ENCODE results near the gene PLXNA4. TPM values are rescaled to one million over a fixed set of nuclear protein-coding genes. Genes with fewer than 3 reads are reported as not detected.

Gene PLXNA4
- total RNA-seq, 1 donor from 2014 or later = 34.9 TPM

- DNase-seq (ENCODE audit: low spot score) = no peak
These were observed 12.3 kb upstream of the PLXNA4 start for GRCh38 chr7:132588596-132588995.

- DNase-seq (ENCODE audit: low spot score) = no peak
These were observed 8.7 kb upstream of the PLXNA4 start for GRCh38 chr7:132584796-132585494.

GRCh38 chr7:132581431-132581830 is 5.2 kb upstream of the PLXNA4 start:
- DNase-seq (ENCODE audit: low spot score) = no peak

GRCh38 chr7:132580717-132581285 is 4.5 kb upstream of the PLXNA4 start:
- DNase-seq (ENCODE audit: low spot score) = peak; percentile 87

GRCh38 chr7:132580277-132580676 is 4.0 kb upstream of the PLXNA4 start:
- no peak for DNase-seq (ENCODE audit: low spot score)

- DNase-seq (ENCODE audit: low spot score) = no peak
These were observed 3.1 kb upstream of the PLXNA4 start for GRCh38 chr7:132579260-132579899.

GRCh38 chr7:132578826-132579225 is 2.6 kb upstream of the PLXNA4 start:
- peak; percentile 54 for DNase-seq (ENCODE audit: low spot score)

GRCh38 chr7:132578050-132578370 is 1.7 kb upstream of the PLXNA4 start:
- no peak for DNase-seq (ENCODE audit: low spot score)

GRCh38 chr7:132577206-132578049 is 1.2 kb upstream of the PLXNA4 start:
- peak; percentile 89 for DNase-seq (ENCODE audit: low spot score)

GRCh38 chr7:132576721-132577085 is 433 bp upstream of the PLXNA4 start:
- peak; percentile 8 for DNase-seq (ENCODE audit: low spot score)

GRCh38 chr7:132575419-132575981 is 770 bp downstream of the PLXNA4 start:
- DNase-seq (ENCODE audit: low spot score) = peak; percentile 81

GRCh38 chr7:132574223-132574622 is 2.0 kb downstream of the PLXNA4 start:
- no peak for DNase-seq (ENCODE audit: low spot score)

- no peak for DNase-seq (ENCODE audit: low spot score)
These were observed 2.9 kb downstream of the PLXNA4 start for GRCh38 chr7:132573251-132573955.

GRCh38 chr7:132572526-132572925 is 3.7 kb downstream of the PLXNA4 start:
- DNase-seq (ENCODE audit: low spot score) = no peak

GRCh38 chr7:132571970-132572369 is 4.3 kb downstream of the PLXNA4 start:
- DNase-seq (ENCODE audit: low spot score) = no peak

- peak; percentile 19 for DNase-seq (ENCODE audit: low spot score)
These were observed 6.2 kb downstream of the PLXNA4 start for GRCh38 chr7:132569884-132570614.

GRCh38 chr7:132568962-132569361 is 7.3 kb downstream of the PLXNA4 start:
- no peak for DNase-seq (ENCODE audit: low spot score)

- no peak for DNase-seq (ENCODE audit: low spot score)
These were observed 10.4 kb downstream of the PLXNA4 start for GRCh38 chr7:132565885-132566284.

GRCh38 chr7:132565441-132565840 is 10.8 kb downstream of the PLXNA4 start:
- DNase-seq (ENCODE audit: low spot score) = no peak

- DNase-seq (ENCODE audit: low spot score) = no peak
These were observed 11.4 kb downstream of the PLXNA4 start for GRCh38 chr7:132564849-132565248.

- DNase-seq (ENCODE audit: low spot score) = no peak
These were observed 12.2 kb downstream of the PLXNA4 start for GRCh38 chr7:132564090-132564489.
